HepG2 (cell line): Measurements from ENCODE around the gene GARIN5A. TPM values are rescaled to one million over a fixed set of nuclear protein-coding genes. Genes with fewer than 3 reads are reported as not detected.

Source experiments
- ATAC-seq: fragments of 200-7000 bp; cut with Tn5 transposase; 3 replicates; pipeline ENCODE4 v1.9.1; 2020; ENCODE audit warnings: mild to moderate bottlenecking, moderate library complexity
- BruUV-seq: library from RNA; stranded (reverse); fragments of 400-500 nt; replicated peaks from 2 replicates; lab custom pipeline; 2021; lab: Mats Ljungman, UMichigan
- CTCF ChIA-PET: fragments of 300-600 bp; formaldehyde crosslinking; extraction: SDS; loops from one replicate; lab custom pipeline; 2021; ENCODE audit warnings: low total read pairs, inconsistent platforms, low intra/inter-chr PET ratio; lab: Yijun Ruan, JAX
- POLR2A ChIA-PET: fragments of 350-600 bp; sonication (Branson Sonifier 250); formaldehyde crosslinking; loops from one replicate; lab custom pipeline; 2020; ENCODE audit warnings: antibody characterized with exemption, inconsistent platforms; lab: Yijun Ruan, JAX
- DNase-seq: peaks from one replicate; pipeline ENCODE4 v3.0.0-alpha.2; 2015; ENCODE audit warnings: low spot score
- FAIRE-seq: peaks from 3 replicates; lab custom pipeline; 2011; peaks lifted over from hg19 to GRCh38; lab: Jason Lieb, UNC
- H2AFZ ChIP-seq: one replicate; pipeline ENCODE4 v1.6.1; 2011; ENCODE audit warnings: low read length, inconsistent platforms
- H3K27ac ChIP-seq: fragments of 300-600 bp; 3 replicates; pipeline ENCODE4 v1.8.0; 2011; ENCODE audit warnings: mixed run types, mild to moderate bottlenecking, mixed read lengths, low read length, inconsistent platforms; ENCODE audit not compliant: insufficient read depth; ENCODE audit errors: extremely low read length
- H3K27me3 ChIP-seq, 2 experiments: fragments of 200-600 bp in 1 of 2; 2 replicates in 1 of 2; 3 replicates in 1 of 2; pipeline versions ENCODE4 v1.6.0 to v1.8.0; 2011; ENCODE audit warnings: low read length in 2 of 2, mild to moderate bottlenecking in 2 of 2, moderate library complexity in 2 of 2, inconsistent platforms in 1 of 2; ENCODE audit not compliant: insufficient read depth in 2 of 2, control insufficient read depth in 1 of 2
- H3K36me3 ChIP-seq, 2 experiments: fragments of 200-600 bp in 1 of 2; replicated peaks in 1 of 2; 2 replicates in 1 of 2; 3 replicates in 1 of 2; pipeline versions ENCODE4 v1.5.1 to v1.8.0; 2011; ENCODE audit warnings: low read length in 2 of 2, inconsistent platforms in 1 of 2; ENCODE audit not compliant: insufficient read depth in 2 of 2, control insufficient read depth in 1 of 2
- H3K4me1 ChIP-seq: 2 replicates; pipeline ENCODE4 v1.5.1; 2012; ENCODE audit warnings: low read length, inconsistent platforms; ENCODE audit not compliant: insufficient read depth
- H3K4me2 ChIP-seq: 2 replicates; pipeline ENCODE4 v1.6.0; 2011; ENCODE audit warnings: low read depth, low read length, inconsistent platforms
- H3K4me3 ChIP-seq, 3 experiments: fragments of 200-600 bp in 1 of 3; sonication (generic), shearing (Covaris generic) in 1 of 3; replicated peaks in 1 of 3; 2 replicates each; pipeline ENCODE4 v1.5.1; 2011 to 2016; ENCODE audit warnings: low read length in 3 of 3, inconsistent platforms in 2 of 3, low read depth in 2 of 3, mild to moderate bottlenecking in 2 of 3, control low read depth in 1 of 3, mixed read lengths in 1 of 3; ENCODE audit not compliant: insufficient read depth in 1 of 3
- H3K79me2 ChIP-seq: one replicate; pipeline ENCODE4 v1.6.1; 2011; ENCODE audit warnings: low read length, inconsistent platforms; ENCODE audit not compliant: insufficient read depth
- H3K9ac ChIP-seq: 2 replicates; pipeline ENCODE4 v1.6.0; 2011; ENCODE audit warnings: mild to moderate bottlenecking, low read depth, low read length, inconsistent platforms; ENCODE audit not compliant: insufficient read depth
- H3K9me3 ChIP-seq: 2 replicates; pipeline ENCODE4 v1.5.1; 2012; ENCODE audit warnings: mild to moderate bottlenecking, low read length
- H4K20me1 ChIP-seq: 2 replicates; pipeline ENCODE4 v1.6.0; 2011; ENCODE audit warnings: inconsistent platforms, mild to moderate bottlenecking, low read length, moderate library complexity; ENCODE audit not compliant: insufficient read depth
- HNF4A ChIP-seq: sonication (generic); formaldehyde crosslinking; IDR thresholded peaks from 2 replicates; pipeline ENCODE4 v1.4.0; 2020; ENCODE audit warnings: missing genetic modification reagents
- MIER3 ChIP-seq: IDR thresholded peaks from 2 replicates; pipeline ENCODE4 v1.6.1; 2016; ENCODE audit warnings: missing compliant biosample characterization, borderline replicate concordance
- NFKB2 ChIP-seq: sonication (generic); formaldehyde crosslinking; IDR thresholded peaks from 2 replicates; pipeline ENCODE4 v1.4.0; 2020; ENCODE audit warnings: missing genetic modification reagents, borderline replicate concordance
- PBX3 ChIP-seq: sonication (generic); formaldehyde crosslinking; IDR thresholded peaks from 2 replicates; pipeline ENCODE4 v1.8.1; 2023; ENCODE audit warnings: missing genetic modification reagents, inconsistent platforms, borderline replicate concordance
- PLSCR1 ChIP-seq: sonication (generic); formaldehyde crosslinking; IDR thresholded peaks from 2 replicates; pipeline ENCODE4 v1.5.0; 2020; ENCODE audit warnings: missing genetic modification reagents, mild to moderate bottlenecking, borderline replicate concordance
- PRMT3 ChIP-seq: sonication (generic); formaldehyde crosslinking; IDR thresholded peaks from 2 replicates; pipeline ENCODE4 v1.8.1; 2022; ENCODE audit warnings: low read depth, mild to moderate bottlenecking, moderate library complexity, missing genetic modification reagents, borderline replicate concordance
- SPEN ChIP-seq: sonication (generic); formaldehyde crosslinking; IDR thresholded peaks from 2 replicates; pipeline ENCODE4 v1.5.1; 2020; ENCODE audit warnings: low read depth, mild to moderate bottlenecking, missing genetic modification reagents
- ZBTB21 ChIP-seq: sonication (generic); formaldehyde crosslinking; IDR thresholded peaks from 2 replicates; pipeline ENCODE4 v1.4.0; 2020; ENCODE audit warnings: missing genetic modification reagents
- ZNF747 ChIP-seq: sonication (generic); formaldehyde crosslinking; IDR thresholded peaks from 2 replicates; pipeline ENCODE4 v1.8.1; 2023; ENCODE audit warnings: missing genetic modification reagents, mild to moderate bottlenecking, borderline replicate concordance
- WGBS: methylation state at CpG from one replicate; pipeline ENCODE4 v1.1.6; 2017; ENCODE audit warnings: low lambda C conversion rate; 5-methylcytosine and 5-hydroxymethylcytosine counted together
- in situ Hi-C: cut with HindIII; loops from 2 replicates; pipeline ENCODE4 v1.10.0; 2017; ENCODE audit warnings: low pct_unique_long_range_greater_than_20kb; ENCODE audit not compliant: extremely low pct_ligation_motif_present
- intact Hi-C: fragments of 100-400 bp; cut with micrococcal nuclease; formaldehyde crosslinking; loops from one replicate; pipeline ENCODE4 v1.10.0; 2022; ENCODE audit not compliant: unreplicated experiment
- polyA plus RNA-seq, 8 experiments: library from polyadenylated mRNA; depleted of rRNA in 3 of 8; stranded (reverse) in 7 of 8; unstranded in 1 of 8; fragments of >200 nt; fragmentation: Illumina TruSeq in 4 of 8; extraction: Trizol in 4 of 8; gene quantifications; 2 replicates each; pipeline versions ENCODE4 v1.2.1 to v1.2.3, GENCODE V29; 2011 to 2016; ENCODE audit warnings: low read depth in 4 of 8, missing spikeins in 1 of 8, mixed read lengths in 1 of 8; ENCODE audit not compliant: insufficient read depth in 1 of 8
- total RNA-seq, 5 experiments: library from RNA; depleted of rRNA; stranded (reverse); fragments of >200 nt; fragmentation: Illumina TruSeq; extraction: Trizol; gene quantifications; 2 replicates each; pipeline ENCODE4 v1.2.3, GENCODE V29; 2016; ENCODE audit warnings: low read depth in 1 of 5

GARIN5A gene
- total and polyA plus RNA-seq, 2 of the 13 experiments (the other 11 are each of a cell fraction or from before 2014, with no cell fraction given) = not detected

- FAIRE-seq = no peak
- intact Hi-C loops = no loop called here
- CTCF ChIA-PET = no interaction called here
These were observed 13.8 kb upstream of the GARIN5A start for GRCh38 chr19:50490411-50490811.

More at GRCh38 chr19:50490411-50490811, 13.8 kb upstream of the GARIN5A start:
- WGBS = 77% methylated on average over 18 of the region's 18 CpGs
- DNase-seq = no peak
- H3K27ac ChIP-seq = no peak overlapping the region
- no peak overlapping the region for H3K4me2 ChIP-seq
- POLR2A ChIA-PET = no interaction called here
- TF ChIP-seq MIER3 (CRISPR knock-in tag) (no peak), NFKB2 (CRISPR knock-in tag) (no peak), HNF4A (no peak), PLSCR1 (no peak), PRMT3 (no peak), SPEN (CRISPR knock-in tag) (no peak), ZNF747 (CRISPR knock-in tag) (no peak), PBX3 (CRISPR knock-in tag) (no peak), ZBTB21 (CRISPR knock-in tag) (no peak)
- in situ Hi-C loops = no loop called here
- H3K36me3 ChIP-seq = no peaks in the 10 kb centered on the region
- H3K4me3 ChIP-seq = no peak overlapping the region
- no peak overlapping the region for H3K9ac ChIP-seq
- no peaks in the 10 kb centered on the region for H4K20me1 ChIP-seq
- H3K27me3 ChIP-seq = peaks cover 8 to 30% of the 10 kb centered on the region in 2 experiments; a peak in 3 of 5 replicates
- no peak overlapping the region for H2AFZ ChIP-seq
- no peaks in the 10 kb centered on the region for H3K4me1 ChIP-seq
- H3K79me2 ChIP-seq = no peaks in the 10 kb centered on the region
- BruUV-seq = no TSS peak
- peaks cover 15% of the 10 kb centered on the region for H3K9me3 ChIP-seq
- no peak for ATAC-seq
